RWPE1 (cell line): ENCODE measurements around the gene CHMP4A.

ENCODE experiments used
- CTCF ChIA-PET: fragments of 350-600 bp; sonication (Branson Sonifier 250); formaldehyde crosslinking; extraction: SDS; loops from one replicate; lab custom pipeline; 2021; lab: Yijun Ruan, JAX
- POLR2A ChIA-PET: fragments of 400-600 bp; formaldehyde crosslinking; extraction: SDS; loops from one replicate; lab custom pipeline; 2020; ENCODE audit warnings: antibody characterized with exemption; ENCODE audit not compliant: low non-redundant PET; lab: Yijun Ruan, JAX
- DNase-seq: peaks from one replicate; pipeline ENCODE4 v3.0.0; 2012; ENCODE audit warnings: low spot score
- H3K27ac ChIP-seq: fragments of 450-650 bp; 2 replicates; pipeline ENCODE4 v1.5.1; 2017
- CTCF ChIP-seq: fragments of 450-650 bp; conservative IDR thresholded peaks from 2 replicates; pipeline ENCODE4 v1.5.1; 2017; ENCODE audit warnings: low read depth, mild to moderate bottlenecking

CHMP4A gene

GRCh38 chr14:24259282-24260025, 46.2 kb upstream of the CHMP4A start:
- TF ChIP-seq CTCF, result no peak
- ChIA-PET CTCF (interaction anchor here (0.9 kb wide), 1 partner anchor 49 kb away, joined by 3 read pairs; the partner anchor contains the start of gene CIDEB), POLR2A (interaction anchor here (0.6 kb wide), 1 partner anchor 11 kb away, joined by 3 read pairs; no protein-coding TSS in a partner anchor)
- DNase-seq, result peak; percentile 87
- peak overlapping the region; percentile 96 for H3K27ac ChIP-seq

- H3K27ac ChIP-seq, result peak overlapping the region; percentile 96
- CTCF ChIA-PET, result interaction anchor here (0.9 kb wide), 1 partner anchor 49 kb away, joined by 3 read pairs; the partner anchor contains the start of gene CIDEB
- TF ChIP-seq CTCF, result no peak
- no peak for DNase-seq
- POLR2A ChIA-PET, result interaction anchor here (0.6 kb wide), 1 partner anchor 68 kb away, joined by 6 read pairs; no protein-coding TSS in a partner anchor
Measured at GRCh38 chr14:24258548-24259265, 45.4 kb upstream of the CHMP4A start.

GRCh38 chr14:24258119-24258518, 44.8 kb upstream of the CHMP4A start:
- TF ChIP-seq CTCF, result no peak
- CTCF ChIA-PET, result interaction anchor here (0.8 to 0.9 kb wide), 2 partner anchors 15 to 50 kb away, joined by 3 read pairs; partner anchors contain the start of gene CIDEB
- DNase-seq, result no peak
- POLR2A ChIA-PET, result interaction anchor here (0.5 to 0.6 kb wide), 2 partner anchors 10 to 69 kb away, joined by 3 to 6 read pairs; no protein-coding TSS in a partner anchor
- H3K27ac ChIP-seq, result peak overlapping the region; percentile 96

GRCh38 chr14:24256960-24257359, 43.7 kb upstream of the CHMP4A start:
- H3K27ac ChIP-seq, result peak overlapping the region; percentile 57
- DNase-seq, result no peak
- TF ChIP-seq CTCF, result no peak
- CTCF ChIA-PET, result interaction anchor here (0.6 kb wide), 1 partner anchor 52 kb away, joined by 3 read pairs; no protein-coding TSS in a partner anchor
- POLR2A ChIA-PET, result no interaction called here

- H3K27ac ChIP-seq, result peak overlapping the region; percentile 57
- no peak for TF ChIP-seq CTCF
- CTCF ChIA-PET, result interaction anchor here (0.6 kb wide), 1 partner anchor 52 kb away, joined by 3 read pairs; no protein-coding TSS in a partner anchor
- POLR2A ChIA-PET, result no interaction called here
- no peak for DNase-seq
Measured at GRCh38 chr14:24255931-24256711, 42.8 kb upstream of the CHMP4A start.
